Stimulated activated CD8-positive, alpha-beta memory T cell treated with anti-CD3 and anti-CD28 coated beads, Interleukin-4, amount 100 ng/mL, for 1 hour (primary cell): ENCODE measurements around the gene ARF3.
A peak's percentile ranks its signal among the peaks of the same experiment; 100 is the strongest.

ENCODE experiments used
- DNase-seq, 2 donors: peaks; one replicate each; pipeline ENCODE4 v3.0.0-alpha.2; 2020; ENCODE audit warnings: low read depth in 2 of 2, low spot score in 1 of 2

ARF3 gene

DNA sequence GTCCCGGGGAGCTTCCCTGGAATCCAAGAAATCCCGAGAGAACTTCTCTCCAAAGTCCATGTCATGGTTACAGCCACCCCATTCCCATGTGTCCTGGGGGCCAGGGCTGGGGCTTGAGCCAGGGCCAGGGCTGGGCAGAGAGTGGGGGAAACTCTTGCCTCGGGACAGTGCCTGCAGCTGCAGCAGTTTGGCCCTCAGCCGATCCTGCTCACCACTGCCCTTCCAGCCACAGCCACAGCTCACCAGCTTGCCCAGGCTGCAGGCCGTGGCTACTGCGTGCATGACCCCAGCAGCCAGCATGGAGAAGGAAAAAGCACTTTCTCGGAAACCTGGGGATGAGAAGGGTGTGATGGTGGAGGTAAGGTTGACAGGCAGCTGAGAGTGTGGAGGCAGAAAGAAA lies 10.7 kb upstream of the ARF3 start:
- DNase-seq: no peak

- no peak for DNase-seq
Measured at GRCh38 chr12:48966177-48966895, 9.0 kb upstream of the ARF3 start.

DNA sequence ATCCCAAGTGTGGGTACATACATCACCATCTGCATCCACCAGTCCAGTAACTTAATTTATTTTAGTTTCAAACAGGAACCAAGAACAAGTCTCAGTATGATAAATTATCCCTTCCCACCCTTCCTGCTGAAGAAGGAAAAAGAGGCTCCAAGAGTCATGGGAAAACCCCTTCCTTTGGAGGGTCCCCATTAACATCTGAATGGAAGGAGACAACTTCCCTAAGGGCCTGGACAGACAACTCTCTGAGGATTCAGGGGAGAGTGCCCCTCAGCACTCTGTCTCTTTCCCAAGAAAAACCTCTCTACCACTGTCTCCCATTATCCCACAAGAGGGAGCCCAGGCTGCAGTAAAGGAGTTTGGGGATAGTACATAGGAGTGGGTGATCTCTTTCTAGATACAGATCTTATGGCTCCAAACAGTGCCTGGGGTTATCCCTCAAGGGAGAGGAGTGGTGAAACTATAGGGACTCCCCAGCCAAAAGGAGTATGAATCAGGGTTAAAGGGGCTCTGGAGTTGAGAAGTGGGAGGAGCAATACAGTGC lies 8.1 kb upstream of the ARF3 start:
- no peak for DNase-seq

DNA sequence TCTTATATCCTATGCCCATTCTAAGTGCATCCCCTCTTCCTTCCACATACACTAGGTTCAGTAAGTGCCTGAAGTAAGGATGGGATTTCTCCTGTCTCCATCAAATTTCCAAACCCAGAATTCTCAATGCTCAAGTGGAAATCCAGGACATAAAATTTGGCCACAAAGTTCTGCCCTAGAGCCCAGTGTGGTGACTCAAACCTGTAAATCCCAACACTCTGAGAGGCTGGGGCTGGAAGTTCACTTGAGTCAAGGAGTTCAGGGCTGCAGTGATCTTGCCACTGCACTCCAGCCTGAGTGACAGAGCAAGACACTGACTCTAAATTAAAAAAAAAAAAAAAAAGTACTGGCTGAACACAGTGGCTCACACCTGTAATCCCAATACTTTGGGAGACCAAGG lies 4.5 kb upstream of the ARF3 start:
- no peak for DNase-seq

GRCh38 chr12:48961331-48961730 lies 4.0 kb upstream of the ARF3 start:
- no peak for DNase-seq

DNA sequence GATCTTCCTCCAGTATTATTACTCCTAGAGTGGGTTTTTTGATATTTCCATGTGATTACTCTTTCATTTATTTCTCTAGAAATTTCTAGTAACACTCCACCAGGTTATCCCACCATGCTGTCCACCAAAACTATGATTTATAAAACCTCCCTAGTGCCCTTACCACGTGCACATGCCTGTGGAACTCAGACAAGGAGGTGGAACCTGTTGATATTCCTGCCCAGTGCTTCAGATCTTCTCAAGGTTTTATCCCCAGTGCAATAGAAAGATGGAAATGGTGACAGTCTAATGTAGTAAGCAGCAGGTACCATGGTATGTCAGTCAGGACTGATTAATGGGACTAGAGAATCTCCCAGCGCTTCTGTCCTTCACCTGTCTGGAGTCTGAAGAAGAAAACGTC lies 3.5 kb upstream of the ARF3 start:
- DNase-seq: no peak

GRCh38 chr12:48958049-48958388 lies 732 bp upstream of the ARF3 start:
- DNase-seq: no peak

GRCh38 chr12:48956279-48957140 lies 777 bp downstream of the ARF3 start:
- no peak for DNase-seq

- DNase-seq: no peak
Measured at GRCh38 chr12:48954841-48955501, 2.3 kb downstream of the ARF3 start.

DNA sequence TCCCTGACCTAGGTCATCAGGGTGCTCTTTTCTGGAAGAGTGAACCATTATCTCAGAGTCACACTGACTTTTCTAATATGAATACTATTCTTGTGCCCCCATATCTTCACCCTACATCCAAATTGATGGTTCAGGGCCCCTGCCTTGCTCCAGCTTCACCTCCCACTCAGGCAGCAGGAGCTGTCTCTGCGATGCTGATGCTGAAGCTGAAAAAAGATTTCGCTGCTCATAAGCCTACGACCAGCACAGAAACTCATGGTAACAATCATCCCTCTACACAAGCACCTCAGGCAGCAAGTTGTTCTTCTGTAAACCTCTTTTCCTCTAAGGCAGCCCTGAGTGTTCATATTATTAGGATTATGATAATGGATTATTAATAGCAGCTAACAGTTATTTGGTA lies 3.2 kb downstream of the ARF3 start:
- no peak for DNase-seq

- DNase-seq: no peak
Measured at GRCh38 chr12:48952691-48953090, 4.6 kb downstream of the ARF3 start.

GRCh38 chr12:48947727-48948126 lies 9.6 kb downstream of the ARF3 start:
- DNase-seq: no peak

- DNase-seq: no peak
Measured at GRCh38 chr12:48946943-48947342, 10.3 kb downstream of the ARF3 start.

DNA sequence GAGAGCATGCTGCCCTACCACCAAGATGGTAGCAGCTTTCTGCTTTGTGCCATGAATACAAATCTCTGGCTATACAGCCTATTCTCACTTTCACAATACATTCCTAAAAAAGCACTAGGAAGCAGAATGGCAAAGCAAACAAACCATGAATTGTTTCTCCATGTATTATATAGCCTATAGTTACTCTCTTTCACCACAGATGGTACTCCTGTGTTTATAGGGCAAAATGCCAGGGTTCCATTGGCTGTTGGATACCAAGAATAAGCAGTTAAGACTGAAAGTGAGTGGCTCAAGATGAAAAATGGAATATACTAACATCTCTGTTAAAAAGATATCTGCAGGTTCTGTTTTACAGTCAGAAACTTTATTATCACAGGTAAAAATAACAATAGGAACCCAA lies 11.1 kb downstream of the ARF3 start:
- DNase-seq: no peak

DNA sequence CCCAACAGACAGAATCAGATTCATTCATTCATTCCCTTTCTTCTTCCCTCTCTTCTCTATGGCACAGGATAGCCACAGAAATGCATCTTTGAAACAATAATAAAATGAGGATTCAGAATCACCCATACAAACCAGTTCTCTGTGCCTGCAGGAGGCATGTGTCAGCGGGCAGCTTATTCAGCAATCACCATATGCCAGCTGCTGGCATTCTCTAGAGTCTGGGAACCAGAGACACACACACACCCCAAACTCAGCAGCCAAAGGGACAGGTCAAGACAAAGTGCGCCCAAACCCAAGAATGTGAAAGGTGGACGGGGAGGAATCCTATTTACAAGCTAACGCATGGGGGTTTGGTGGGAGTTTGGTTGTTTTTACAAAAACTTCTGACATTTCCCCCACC lies 14.1 kb downstream of the ARF3 start:
- DNase-seq: no peak

- DNase-seq: no peak
Measured at GRCh38 chr12:48940181-48940580, 17.1 kb downstream of the ARF3 start.

DNA sequence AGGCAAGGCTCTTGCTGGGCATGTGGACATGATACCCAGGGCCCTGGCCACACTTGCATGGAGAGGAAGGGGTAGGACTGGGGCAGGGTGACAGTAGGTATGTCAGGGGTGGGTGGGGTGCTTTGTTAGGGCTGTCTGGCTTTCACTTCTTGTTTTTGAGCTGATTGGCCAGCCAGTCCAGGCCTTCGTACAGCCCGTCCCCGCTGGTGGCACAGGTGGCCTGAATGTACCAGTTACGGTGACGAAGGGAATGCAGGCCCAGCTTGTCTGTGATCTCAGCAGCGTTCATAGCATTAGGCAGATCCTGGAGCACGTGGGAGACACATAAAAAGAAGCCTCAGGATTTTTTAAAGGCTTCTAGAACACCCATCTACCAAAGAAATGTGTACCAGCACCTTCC lies 18.5 kb downstream of the ARF3 start:
- DNase-seq: no peak

DNA sequence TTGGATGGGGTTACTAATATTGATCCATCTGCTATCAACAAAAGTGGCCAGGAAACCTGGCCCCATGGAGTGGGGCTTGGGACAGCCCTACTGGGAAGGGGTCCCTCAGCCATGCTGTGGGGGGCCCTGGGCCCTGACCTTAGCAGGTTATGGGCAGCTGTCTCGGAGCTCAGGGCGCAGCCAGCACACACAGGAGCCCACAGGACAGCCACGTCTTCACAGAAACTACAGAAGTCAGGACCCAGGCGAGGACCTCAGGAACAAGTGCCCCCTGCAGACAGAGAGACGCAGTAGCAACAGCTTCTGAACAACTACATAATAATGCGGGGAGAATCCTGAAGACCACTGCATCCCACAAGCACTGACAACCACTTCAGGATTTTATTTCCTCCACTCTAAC lies 20.1 kb downstream of the ARF3 start:
- DNase-seq: no peak

- peak; percentile 69 to 70 for DNase-seq
Measured at GRCh38 chr12:48936379-48936979, 20.8 kb downstream of the ARF3 start.

GRCh38 chr12:48934312-48934706 lies 23.0 kb downstream of the ARF3 start:
- no peak for DNase-seq

GRCh38 chr12:48933664-48934311 lies 23.5 kb downstream of the ARF3 start:
- DNase-seq: no peak
